A549 (cell line): ENCODE results near the gene TRDN.

Experiments
- BCL3 ChIP-seq: fragments of >200 bp; sonication (Bioruptor Twin); formaldehyde crosslinking; IDR thresholded peaks from 3 replicates; pipeline ENCODE4 v1.6.1; 2016
- CTCF ChIP-seq: fragments of >200 bp; sonication (Bioruptor Twin); formaldehyde crosslinking; IDR thresholded peaks from 3 replicates; pipeline ENCODE4 v1.5.1; 2016
- EP300 ChIP-seq, 2 experiments: fragments of >200 bp; sonication (Bioruptor Twin); formaldehyde crosslinking; IDR thresholded peaks; 2 replicates in 1 of 2; 3 replicates in 1 of 2; pipeline ENCODE4 v1.6.1; 2016 to 2017
- MAZ ChIP-seq: fragments of 150-350 bp; IDR thresholded peaks from 2 replicates; pipeline ENCODE4 v1.6.1; 2014; ENCODE audit warnings: antibody characterized with exemption, low read depth, low read length, borderline replicate concordance

GRCh38 chr6:123507582-123507981 lies 129.2 kb downstream of the TRDN start:
- TF ChIP-seq CTCF (no peak), EP300 (IDR thresholded peaks at IDR 0.05) (no peak), MAZ (no peak), BCL3 (no peak)
